Endothelial cell of umbilical vein (primary cell): Measurements from ENCODE around the gene BACH2. TPM values are rescaled to one million over a fixed set of nuclear protein-coding genes. Genes with fewer than 3 reads are reported as not detected.

Experiments used
- BruUV-seq: library from RNA; stranded (reverse); fragments of 400-500 nt; replicated peaks from 2 replicates; lab custom pipeline; 2021; lab: Mats Ljungman, UMichigan
- CTCF ChIA-PET: fragments of 300-600, 350-600 bp; sonication (Branson Sonifier 250); formaldehyde crosslinking; loops from one replicate; lab custom pipeline; 2021; ENCODE audit warnings: antibody characterized with exemption, inconsistent platforms; lab: Charles Lee
- POLR2A ChIA-PET: fragments of 300-600, 350-600 bp; sonication (Branson Sonifier 250); formaldehyde crosslinking; loops from one replicate; lab custom pipeline; 2021; ENCODE audit warnings: antibody characterized with exemption, inconsistent platforms; lab: Charles Lee
- DNase-seq: peaks from one replicate; pipeline ENCODE4 v3.0.0-alpha.2; 2011; ENCODE audit warnings: low read depth, low spot score
- FAIRE-seq: peaks from 2 replicates; lab custom pipeline; 2011; peaks lifted over from hg19 to GRCh38; lab: Jason Lieb, UNC
- H2AFZ ChIP-seq: 2 replicates; pipeline ENCODE4 v1.6.0; 2012; ENCODE audit warnings: low read depth, low read length, control low read depth, inconsistent platforms
- H3K27ac ChIP-seq: 2 replicates; pipeline ENCODE4 v1.5.1; 2011; ENCODE audit warnings: low read depth, mild to moderate bottlenecking, control low read depth, low read length, moderate library complexity; ENCODE audit not compliant: insufficient read depth
- H3K27me3 ChIP-seq, 2 experiments: 2 replicates each; pipeline versions ENCODE4 v1.6.0 to v1.6.1; 2011; ENCODE audit warnings: low read length in 2 of 2, mixed read lengths in 1 of 2; ENCODE audit not compliant: control insufficient read depth in 2 of 2, insufficient read depth in 2 of 2
- H3K36me3 ChIP-seq, 2 experiments: 2 replicates in 1 of 2; 3 replicates in 1 of 2; pipeline ENCODE4 v1.5.1; 2011; ENCODE audit warnings: low read length in 2 of 2, mild to moderate bottlenecking in 1 of 2, moderate library complexity in 1 of 2; ENCODE audit not compliant: control insufficient read depth in 2 of 2, insufficient read depth in 2 of 2; ENCODE audit errors: extremely low read depth in 1 of 2
- H3K4me1 ChIP-seq: 3 replicates; pipeline ENCODE4 v1.5.1; 2011; ENCODE audit warnings: mild to moderate bottlenecking, low read length; ENCODE audit not compliant: control insufficient read depth, insufficient read depth; ENCODE audit errors: extremely low read depth
- H3K4me2 ChIP-seq: 2 replicates; pipeline ENCODE4 v1.6.1; 2011; ENCODE audit warnings: low read length, control low read depth, mixed read lengths; ENCODE audit not compliant: insufficient read depth
- H3K4me3 ChIP-seq, 3 experiments: fragments of 200-600 bp in 1 of 3; sonication (generic), shearing (Covaris generic) in 1 of 3; replicated peaks in 1 of 3; 2 replicates each; pipeline ENCODE4 v1.5.1; 2011 to 2016; ENCODE audit warnings: control low read depth in 3 of 3, low read length in 3 of 3, mild to moderate bottlenecking in 2 of 3, inconsistent platforms in 1 of 3, low read depth in 1 of 3, moderate library complexity in 1 of 3; ENCODE audit not compliant: insufficient read depth in 1 of 3
- H3K79me2 ChIP-seq: 2 replicates; pipeline ENCODE4 v1.6.0; 2012; ENCODE audit warnings: low read length, inconsistent platforms; ENCODE audit not compliant: control insufficient read depth, insufficient read depth
- H3K9ac ChIP-seq: replicated peaks from 2 replicates; pipeline ENCODE3; 2011; ENCODE audit warnings: low read length, control low read depth; ENCODE audit not compliant: insufficient read depth; ENCODE audit errors: extremely low read depth
- H3K9me1 ChIP-seq: replicated peaks from 3 replicates; pipeline ENCODE4 v1.6.0; 2011; ENCODE audit warnings: mild to moderate bottlenecking, low read length; ENCODE audit not compliant: control insufficient read depth, insufficient read depth; ENCODE audit errors: extremely low read depth
- H3K9me3 ChIP-seq: replicated peaks from 2 replicates; pipeline ENCODE4 v1.5.1; 2012; ENCODE audit warnings: low read length, inconsistent platforms; ENCODE audit not compliant: control insufficient read depth, insufficient read depth
- H4K20me1 ChIP-seq: replicated peaks from 2 replicates; pipeline ENCODE3; 2011; ENCODE audit warnings: mild to moderate bottlenecking, low read length; ENCODE audit not compliant: control insufficient read depth, insufficient read depth; ENCODE audit errors: extremely low read depth
- EZH2 ChIP-seq: IDR thresholded peaks from 2 replicates; pipeline ENCODE4 v1.6.1; 2012; ENCODE audit warnings: borderline replicate concordance, low read depth, mild to moderate bottlenecking, moderate library complexity, low read length, inconsistent platforms; ENCODE audit not compliant: severe bottlenecking
- FOS ChIP-seq: IDR thresholded peaks from 2 replicates; pipeline ENCODE4 v1.6.1; 2011; ENCODE audit warnings: mild to moderate bottlenecking, low read length, moderate library complexity, borderline replicate concordance; ENCODE audit not compliant: insufficient read depth
- GATA2 ChIP-seq: IDR thresholded peaks from 2 replicates; pipeline ENCODE4 v1.7.0; 2011; ENCODE audit warnings: low read depth, mild to moderate bottlenecking, moderate library complexity, mixed read lengths, low read length; ENCODE audit not compliant: insufficient read length, insufficient read depth
- JUN ChIP-seq: IDR thresholded peaks from 2 replicates; pipeline ENCODE4 v1.6.1; 2011; ENCODE audit warnings: borderline replicate concordance, low read depth; ENCODE audit not compliant: insufficient read length, insufficient read depth
- MYC ChIP-seq: IDR thresholded peaks from one replicate; pipeline ENCODE4 v1.6.1; 2011; ENCODE audit warnings: mild to moderate bottlenecking, low read depth, low read length
- POLR2A ChIP-seq: IDR thresholded peaks from 2 replicates; pipeline ENCODE4 v1.6.1; 2012; ENCODE audit warnings: low read depth, mild to moderate bottlenecking, control low read depth, low read length
- POLR2AphosphoS5 ChIP-seq: IDR thresholded peaks from 2 replicates; pipeline ENCODE4 v1.6.1; 2012; ENCODE audit warnings: low read depth, mild to moderate bottlenecking, control low read depth, low read length, moderate library complexity; ENCODE audit not compliant: insufficient read depth
- dilution Hi-C: fragments of 300-500 bp; cut with MboI; formaldehyde crosslinking; loops from one replicate; pipeline ENCODE4 v1.15.0; 2019; ENCODE audit warnings: low sequenced_read_pairs; ENCODE audit not compliant: extremely low pct_ligation_motif_present
- intact Hi-C: fragments of 100-400 bp; cut with micrococcal nuclease; formaldehyde crosslinking; loops from one replicate; pipeline ENCODE4 v1.10.0; 2022
- polyA plus RNA-seq, 4 experiments: library from polyadenylated mRNA; depleted of rRNA in 3 of 4; stranded (reverse) in 3 of 4; unstranded in 1 of 4; fragments of >200 nt; gene quantifications; 2 replicates each; pipeline versions ENCODE4 v1.2.1 to v1.2.3, GENCODE V29; 2011 to 2012; ENCODE audit warnings: missing spikeins in 1 of 4
- total RNA-seq: library from RNA; stranded (reverse); gene quantifications from 2 replicates; pipeline ENCODE4 v1.2.3, GENCODE V29; 2021
- TF ChIP-seq, protein P1 (sequence below): IDR thresholded peaks from 2 replicates; pipeline ENCODE4 v1.6.1; 2011; ENCODE audit not compliant: insufficient read depth, insufficient read length
- TF ChIP-seq, protein P2 (sequence below), 2 donors: IDR thresholded peaks; 1 replicate in 1 of 2; 2 replicates in 1 of 2; pipeline ENCODE4 v1.5.1; 2011; ENCODE audit warnings: low read length in 2 of 2, mild to moderate bottlenecking in 2 of 2, moderate library complexity in 2 of 2, control low read depth in 1 of 2, inconsistent platforms in 1 of 2, low read depth in 1 of 2; ENCODE audit not compliant: insufficient read depth in 1 of 2; ENCODE audit errors: extremely low read depth in 1 of 2

The BACH2 gene
- total and polyA plus RNA-seq, 2 donors (not counting 3 experiments of a cell fraction or from before 2014, with no cell fraction given), result 1.7 to 5.6 TPM

DNA sequence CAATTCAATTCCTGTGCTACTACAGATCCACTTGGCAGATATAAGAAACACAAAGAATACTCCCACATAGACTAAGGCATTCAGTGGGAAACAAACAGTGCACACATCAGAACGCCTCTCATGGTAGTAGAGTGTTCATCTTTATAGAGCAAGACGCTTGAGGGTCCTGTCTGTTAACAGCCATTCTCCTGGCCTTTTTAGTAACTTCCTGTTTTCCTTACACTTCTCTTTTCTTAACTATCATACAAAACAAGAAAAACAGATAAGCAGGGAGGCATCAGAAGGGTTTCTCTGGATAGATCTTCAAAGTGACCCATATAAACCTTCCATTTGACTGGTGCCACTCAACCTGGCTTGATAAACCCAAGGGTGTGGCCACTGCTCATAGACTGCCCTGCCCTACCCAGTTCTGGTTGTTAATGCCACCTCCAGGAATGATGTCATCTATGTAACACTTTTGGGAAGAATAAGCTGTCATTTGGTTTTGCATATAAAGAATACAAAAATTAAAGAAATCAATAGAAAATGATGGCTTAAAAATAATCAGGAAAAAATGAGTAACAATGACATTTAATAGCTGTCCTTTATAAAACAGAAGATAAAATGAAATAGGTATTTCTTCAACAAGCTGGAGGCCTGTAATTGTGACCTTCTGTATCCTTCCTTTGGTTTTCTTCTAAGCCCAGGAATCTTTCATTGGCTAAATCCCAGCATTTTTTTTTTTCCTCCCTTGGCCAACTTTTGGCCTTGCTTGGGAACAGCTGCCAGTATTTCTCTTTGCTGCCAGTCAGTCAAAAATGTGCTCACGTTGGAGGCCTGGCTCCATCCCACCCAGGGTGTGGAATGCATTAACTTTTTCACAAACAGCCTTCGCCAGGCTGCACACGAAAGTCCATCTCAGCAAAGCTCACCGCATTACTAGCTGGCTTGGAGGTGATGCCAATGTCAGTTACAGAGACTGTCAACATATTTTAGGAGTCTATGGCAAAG, 298.9 kb downstream of the BACH2 start:
- no peak for DNase-seq

More for the DNA sequence above, 298.9 kb downstream of the BACH2 start:
- intact Hi-C loops, result no loop called here
- H3K9me3 ChIP-seq, result no peaks in the 10 kb centered on the region
- ChIA-PET CTCF (interaction anchor here (0.6 kb wide), 1 partner anchor 10 kb away, joined by 3 read pairs; no protein-coding TSS in a partner anchor), POLR2A (no interaction called here)
- no peaks in the 10 kb centered on the region for H4K20me1 ChIP-seq
- H2AFZ ChIP-seq, result no peak overlapping the region
- no TSS peak for BruUV-seq
- H3K4me3 ChIP-seq, result no peak overlapping the region
- no peaks in the 10 kb centered on the region for H3K4me1 ChIP-seq
- H3K27me3 ChIP-seq, result no peaks in the 10 kb centered on the region
- no peak overlapping the region for H3K9ac ChIP-seq
- no peak overlapping the region for H3K4me2 ChIP-seq
- no peaks in the 10 kb centered on the region for H3K36me3 ChIP-seq
- TF ChIP-seq POLR2A (no peak), GATA2 (no peak), FOS (no peak), JUN (no peak), POLR2AphosphoS5 (no peak), MYC (no peak), EZH2 (no peak)
- TF ChIP-seq, protein P1, sequence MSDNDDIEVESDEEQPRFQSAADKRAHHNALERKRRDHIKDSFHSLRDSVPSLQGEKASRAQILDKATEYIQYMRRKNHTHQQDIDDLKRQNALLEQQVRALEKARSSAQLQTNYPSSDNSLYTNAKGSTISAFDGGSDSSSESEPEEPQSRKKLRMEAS, result no peak
- TF ChIP-seq, protein P2, sequence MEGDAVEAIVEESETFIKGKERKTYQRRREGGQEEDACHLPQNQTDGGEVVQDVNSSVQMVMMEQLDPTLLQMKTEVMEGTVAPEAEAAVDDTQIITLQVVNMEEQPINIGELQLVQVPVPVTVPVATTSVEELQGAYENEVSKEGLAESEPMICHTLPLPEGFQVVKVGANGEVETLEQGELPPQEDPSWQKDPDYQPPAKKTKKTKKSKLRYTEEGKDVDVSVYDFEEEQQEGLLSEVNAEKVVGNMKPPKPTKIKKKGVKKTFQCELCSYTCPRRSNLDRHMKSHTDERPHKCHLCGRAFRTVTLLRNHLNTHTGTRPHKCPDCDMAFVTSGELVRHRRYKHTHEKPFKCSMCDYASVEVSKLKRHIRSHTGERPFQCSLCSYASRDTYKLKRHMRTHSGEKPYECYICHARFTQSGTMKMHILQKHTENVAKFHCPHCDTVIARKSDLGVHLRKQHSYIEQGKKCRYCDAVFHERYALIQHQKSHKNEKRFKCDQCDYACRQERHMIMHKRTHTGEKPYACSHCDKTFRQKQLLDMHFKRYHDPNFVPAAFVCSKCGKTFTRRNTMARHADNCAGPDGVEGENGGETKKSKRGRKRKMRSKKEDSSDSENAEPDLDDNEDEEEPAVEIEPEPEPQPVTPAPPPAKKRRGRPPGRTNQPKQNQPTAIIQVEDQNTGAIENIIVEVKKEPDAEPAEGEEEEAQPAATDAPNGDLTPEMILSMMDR (IDR thresholded peaks at IDR 0.05; ENCODE audit: extremely low read depth in 1 of 2, insufficient read depth in 1 of 2, low read depth in 1 of 2, low read length in 2 of 2), result no peak
- no peak for FAIRE-seq
- dilution Hi-C loops, result no loop called here
- no peaks in the 10 kb centered on the region for H3K79me2 ChIP-seq
- H3K27ac ChIP-seq, result no peak overlapping the region
- no peaks in the 10 kb centered on the region for H3K9me1 ChIP-seq
